GM18507 (cell line): ENCODE results near the gene BAZ1B.
A peak's percentile ranks its signal among the peaks of the same experiment; 100 is the strongest.
"Not testable (repeated sequence)": the region's sequence is repeated elsewhere in the genome, so short reads cannot be mapped to it uniquely, and the experiment has no call there.

Experiments
- DNase-seq: peaks from one replicate; pipeline ENCODE4 v3.0.0; 2011; ENCODE audit warnings: low read depth; ENCODE audit not compliant: insufficient read length; ENCODE audit errors: extremely low spot score
- FAIRE-seq: peaks from 2 replicates; lab custom pipeline; 2011; peaks lifted over from hg19 to GRCh38; lab: Jason Lieb, UNC

The BAZ1B gene

GRCh38 chr7:73433924-73434700 is 88.0 kb downstream of the BAZ1B start:
- DNase-seq (no peak), FAIRE-seq (no peak)

- FAIRE-seq: no peak
These were observed 89.4 kb downstream of the BAZ1B start for GRCh38 chr7:73432676-73433075.

GRCh38 chr7:73431041-73431835 is 90.9 kb downstream of the BAZ1B start:
- FAIRE-seq (no peak), DNase-seq (no peak)

More at GRCh38 chr7:73432676-73433075, 89.4 kb downstream of the BAZ1B start:
- no peak for DNase-seq

- not testable (repeated sequence) for DNase-seq, FAIRE-seq
These were observed 91.6 kb downstream of the BAZ1B start for GRCh38 chr7:73430540-73430939.

GRCh38 chr7:73429622-73430505 is 92.2 kb downstream of the BAZ1B start:
- FAIRE-seq (no peak), DNase-seq (no peak)

GRCh38 chr7:73429215-73429614 is 92.9 kb downstream of the BAZ1B start:
- DNase-seq (no peak), FAIRE-seq (no peak)

- DNase-seq (no peak), FAIRE-seq (peak; percentile 47)
These were observed 93.9 kb downstream of the BAZ1B start for GRCh38 chr7:73427902-73428787.

- no peak for DNase-seq
- no peak for FAIRE-seq
These were observed 96.1 kb downstream of the BAZ1B start for GRCh38 chr7:73426016-73426415.

GRCh38 chr7:73425356-73425983 is 96.6 kb downstream of the BAZ1B start:
- FAIRE-seq (no peak), DNase-seq (no peak)

GRCh38 chr7:73424489-73424885 is 97.6 kb downstream of the BAZ1B start:
- DNase-seq (no peak), FAIRE-seq (no peak)

- DNase-seq: no peak
- no peak for FAIRE-seq
These were observed 98.3 kb downstream of the BAZ1B start for GRCh38 chr7:73423519-73424488.

GRCh38 chr7:73420610-73421009 is 101.5 kb downstream of the BAZ1B start:
- not testable (repeated sequence) for DNase-seq, FAIRE-seq

GRCh38 chr7:73420016-73420415 is 102.1 kb downstream of the BAZ1B start:
- not testable (repeated sequence) for FAIRE-seq

GRCh38 chr7:73418113-73418703 is 103.9 kb downstream of the BAZ1B start:
- FAIRE-seq (no peak), DNase-seq (no peak)

More at GRCh38 chr7:73420016-73420415, 102.1 kb downstream of the BAZ1B start:
- not testable (repeated sequence) for DNase-seq

GRCh38 chr7:73410541-73411131 is 111.5 kb downstream of the BAZ1B start:
- DNase-seq, FAIRE-seq: not testable (repeated sequence)

- DNase-seq, FAIRE-seq: not testable (repeated sequence)
These were observed 117.2 kb downstream of the BAZ1B start for GRCh38 chr7:73404860-73405259.
